ENCODE data around the gene ABCC4. TPM values are rescaled to one million over a fixed set of nuclear protein-coding genes. Genes with fewer than 3 reads are reported as not detected.

Gene ABCC4
- total and polyA plus RNA-seq, 2 donors from 2014 or later: 11.3 to 52.4 TPM

DNA sequence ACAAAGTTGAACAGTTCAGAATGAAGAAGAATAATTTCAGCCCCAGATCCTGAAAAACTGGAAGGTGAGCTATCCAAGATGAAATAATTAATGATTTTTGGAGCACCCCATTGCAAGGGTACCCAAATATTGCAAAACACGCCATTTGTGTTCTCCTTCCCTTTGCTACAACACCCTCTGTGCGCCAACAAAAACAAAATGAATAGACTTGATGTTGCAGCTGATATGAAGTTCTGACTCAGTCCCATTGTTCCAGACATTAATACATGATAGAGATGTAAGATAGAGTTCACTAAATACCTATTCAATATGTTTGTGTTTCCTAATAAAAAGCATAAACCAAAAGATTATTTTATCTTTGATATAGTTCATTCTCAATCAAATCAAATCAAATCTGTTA, 301.4 kb downstream of the ABCC4 start:
- TF ChIP-seq, protein P1, sequence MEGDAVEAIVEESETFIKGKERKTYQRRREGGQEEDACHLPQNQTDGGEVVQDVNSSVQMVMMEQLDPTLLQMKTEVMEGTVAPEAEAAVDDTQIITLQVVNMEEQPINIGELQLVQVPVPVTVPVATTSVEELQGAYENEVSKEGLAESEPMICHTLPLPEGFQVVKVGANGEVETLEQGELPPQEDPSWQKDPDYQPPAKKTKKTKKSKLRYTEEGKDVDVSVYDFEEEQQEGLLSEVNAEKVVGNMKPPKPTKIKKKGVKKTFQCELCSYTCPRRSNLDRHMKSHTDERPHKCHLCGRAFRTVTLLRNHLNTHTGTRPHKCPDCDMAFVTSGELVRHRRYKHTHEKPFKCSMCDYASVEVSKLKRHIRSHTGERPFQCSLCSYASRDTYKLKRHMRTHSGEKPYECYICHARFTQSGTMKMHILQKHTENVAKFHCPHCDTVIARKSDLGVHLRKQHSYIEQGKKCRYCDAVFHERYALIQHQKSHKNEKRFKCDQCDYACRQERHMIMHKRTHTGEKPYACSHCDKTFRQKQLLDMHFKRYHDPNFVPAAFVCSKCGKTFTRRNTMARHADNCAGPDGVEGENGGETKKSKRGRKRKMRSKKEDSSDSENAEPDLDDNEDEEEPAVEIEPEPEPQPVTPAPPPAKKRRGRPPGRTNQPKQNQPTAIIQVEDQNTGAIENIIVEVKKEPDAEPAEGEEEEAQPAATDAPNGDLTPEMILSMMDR (IDR thresholded peaks at IDR 0.05; ENCODE audit: borderline replicate concordance, extremely low read depth, insufficient read depth): no peak
- Histone ChIP-seq H3K4me1 (ENCODE audit: control insufficient read depth in 2 of 3, insufficient read depth in 2 of 3, low read depth in 1 of 3, low read length in 3 of 3) (peaks cover 0 to 4% (median 0%) of the 10 kb centered on the region in 3 donors), H3K9ac (ENCODE audit: low read length in 3 of 3) (no peak overlapping the region), H3K36me3 (ENCODE audit: control insufficient read depth in 2 of 3, insufficient read depth in 3 of 3, low read length in 3 of 3) (no peaks in the 10 kb centered on the region), H3K27ac (ENCODE audit: low read depth in 2 of 2, low read length in 2 of 2) (no peak overlapping the region), H3K4me3 (ENCODE audit: low read length in 3 of 3) (no peak overlapping the region), H3K27me3 (ENCODE audit: control insufficient read depth, insufficient read depth, low read length) (no peaks in the 10 kb centered on the region), H3K9me3 (ENCODE audit: control insufficient read depth in 2 of 3, insufficient read depth in 1 of 3, low read length in 3 of 3) (no peaks in the 10 kb centered on the region)
- FAIRE-seq: peak; percentile 67
- intact Hi-C loops (cut with DNase I): no loop called here
- no peak for DNase-seq

DNA sequence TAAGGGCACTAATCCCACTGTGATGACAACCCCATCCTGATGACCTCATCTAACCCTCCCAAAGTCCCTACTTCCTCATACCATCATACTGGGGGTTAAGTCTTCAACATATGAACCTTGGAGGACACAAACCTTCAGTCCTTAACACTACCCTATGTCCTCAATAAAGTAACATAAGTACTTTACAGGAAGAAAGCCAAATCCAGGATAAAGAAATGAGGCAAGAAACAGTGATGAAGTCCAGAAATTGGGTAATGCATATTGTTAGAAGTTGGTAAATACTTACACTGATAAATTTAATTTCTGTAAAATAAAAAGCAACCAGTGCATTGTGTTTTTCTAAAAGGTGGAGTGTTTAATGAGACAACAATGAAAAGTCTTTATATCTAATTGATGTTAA, 304.1 kb downstream of the ABCC4 start:
- intact Hi-C loops (cut with DNase I): no loop called here
- H3K9ac ChIP-seq (ENCODE audit: low read length in 3 of 3): no peak overlapping the region
- no peaks in the 10 kb centered on the region for H3K9me3 ChIP-seq (ENCODE audit: control insufficient read depth in 2 of 3, insufficient read depth in 1 of 3, low read length in 3 of 3)
- H3K27ac ChIP-seq (ENCODE audit: low read depth in 2 of 2, low read length in 2 of 2): no peak overlapping the region
- FAIRE-seq (no peak), DNase-seq (no peak)
- H3K27me3 ChIP-seq (ENCODE audit: control insufficient read depth, insufficient read depth, low read length): no peaks in the 10 kb centered on the region
- H3K4me3 ChIP-seq (ENCODE audit: low read length in 3 of 3): no peak overlapping the region
- no peaks in the 10 kb centered on the region for H3K4me1 ChIP-seq (ENCODE audit: control insufficient read depth in 2 of 3, insufficient read depth in 2 of 3, low read depth in 1 of 3, low read length in 3 of 3)
- TF ChIP-seq, protein P1 (IDR thresholded peaks at IDR 0.05; ENCODE audit: borderline replicate concordance, extremely low read depth, insufficient read depth): no peak
- H3K36me3 ChIP-seq (ENCODE audit: control insufficient read depth in 2 of 3, insufficient read depth in 3 of 3, low read length in 3 of 3): no peaks in the 10 kb centered on the region

DNA sequence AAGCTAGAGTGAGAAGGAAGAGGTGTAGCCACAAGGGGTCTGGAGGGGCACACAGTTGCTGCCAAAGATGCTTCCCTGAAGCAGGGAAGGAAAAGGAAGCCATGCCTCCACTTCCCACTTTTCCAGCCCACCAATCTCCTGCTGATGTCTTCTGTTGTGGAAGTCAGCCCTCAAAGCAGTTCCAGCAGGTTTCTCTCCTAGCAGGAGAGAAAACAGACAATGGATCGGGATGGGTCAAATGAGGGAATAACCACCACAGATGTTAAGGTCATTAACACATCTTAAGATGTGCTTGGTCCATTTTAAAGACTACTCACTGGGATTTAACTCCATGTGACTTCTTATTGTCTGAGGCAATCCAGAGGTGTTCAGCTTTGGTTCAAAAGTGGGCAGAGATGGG, 304.8 kb downstream of the ABCC4 start:
- no peaks in the 10 kb centered on the region for H3K4me1 ChIP-seq (ENCODE audit: control insufficient read depth in 2 of 3, insufficient read depth in 2 of 3, low read depth in 1 of 3, low read length in 3 of 3)
- intact Hi-C loops (cut with DNase I): no loop called here
- H3K27ac ChIP-seq (ENCODE audit: low read depth in 2 of 2, low read length in 2 of 2): no peak overlapping the region
- no peak for FAIRE-seq
- TF ChIP-seq, protein P1 (IDR thresholded peaks at IDR 0.05; ENCODE audit: borderline replicate concordance, extremely low read depth, insufficient read depth): no peak
- no peak overlapping the region for H3K4me3 ChIP-seq (ENCODE audit: low read length in 3 of 3)
- H3K36me3 ChIP-seq (ENCODE audit: control insufficient read depth in 2 of 3, insufficient read depth in 3 of 3, low read length in 3 of 3): no peaks in the 10 kb centered on the region
- H3K27me3 ChIP-seq (ENCODE audit: control insufficient read depth, insufficient read depth, low read length): no peaks in the 10 kb centered on the region
- H3K9ac ChIP-seq (ENCODE audit: low read length in 3 of 3): no peak overlapping the region
- DNase-seq: no peak
- H3K9me3 ChIP-seq (ENCODE audit: control insufficient read depth in 2 of 3, insufficient read depth in 1 of 3, low read length in 3 of 3): no peaks in the 10 kb centered on the region

DNA sequence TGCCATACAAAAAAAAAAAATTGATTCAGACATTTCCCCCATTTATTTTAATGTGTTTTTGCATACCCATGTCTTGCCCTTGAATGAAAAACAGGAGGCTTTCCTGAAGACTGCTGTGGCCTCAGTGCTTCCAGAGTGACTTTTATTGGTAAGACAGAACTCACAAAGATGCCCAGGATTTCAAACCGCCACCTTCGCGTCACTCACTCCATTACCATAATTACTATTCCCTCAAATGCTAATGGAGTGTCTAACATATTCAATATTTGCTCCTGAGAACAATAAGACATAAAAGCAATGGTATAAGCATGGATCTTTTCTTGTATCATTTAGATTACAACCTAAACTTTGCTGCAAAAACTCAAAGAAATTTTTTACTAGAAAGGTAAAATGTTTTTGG, 306.7 kb downstream of the ABCC4 start:
- no peaks in the 10 kb centered on the region for H3K4me1 ChIP-seq (ENCODE audit: control insufficient read depth in 2 of 3, insufficient read depth in 2 of 3, low read depth in 1 of 3, low read length in 3 of 3)
- H3K27ac ChIP-seq (ENCODE audit: low read depth in 2 of 2, low read length in 2 of 2): no peak overlapping the region
- intact Hi-C loops (cut with DNase I): no loop called here
- DNase-seq: no peak
- no peak overlapping the region for H3K9ac ChIP-seq (ENCODE audit: low read length in 3 of 3)
- H3K27me3 ChIP-seq (ENCODE audit: control insufficient read depth, insufficient read depth, low read length): no peaks in the 10 kb centered on the region
- H3K36me3 ChIP-seq (ENCODE audit: control insufficient read depth in 2 of 3, insufficient read depth in 3 of 3, low read length in 3 of 3): no peaks in the 10 kb centered on the region
- H3K9me3 ChIP-seq (ENCODE audit: control insufficient read depth in 2 of 3, insufficient read depth in 1 of 3, low read length in 3 of 3): no peaks in the 10 kb centered on the region
- FAIRE-seq: no peak
- H3K4me3 ChIP-seq (ENCODE audit: low read length in 3 of 3): no peak overlapping the region
- TF ChIP-seq, protein P1 (IDR thresholded peaks at IDR 0.05; ENCODE audit: borderline replicate concordance, extremely low read depth, insufficient read depth): no peak

Data from kidney (tissue), 14 donors.